Measurements from ENCODE around the gene MTUS2. TPM values are rescaled to one million over a fixed set of nuclear protein-coding genes. Genes with fewer than 3 reads are reported as not detected.

Gene MTUS2
- total RNA-seq, 1 donor from 2014 or later = not detected

GRCh38 chr13:29484796-29485195 lies 664.7 kb downstream of the MTUS2 start:
- TF ChIP-seq, protein P1, sequence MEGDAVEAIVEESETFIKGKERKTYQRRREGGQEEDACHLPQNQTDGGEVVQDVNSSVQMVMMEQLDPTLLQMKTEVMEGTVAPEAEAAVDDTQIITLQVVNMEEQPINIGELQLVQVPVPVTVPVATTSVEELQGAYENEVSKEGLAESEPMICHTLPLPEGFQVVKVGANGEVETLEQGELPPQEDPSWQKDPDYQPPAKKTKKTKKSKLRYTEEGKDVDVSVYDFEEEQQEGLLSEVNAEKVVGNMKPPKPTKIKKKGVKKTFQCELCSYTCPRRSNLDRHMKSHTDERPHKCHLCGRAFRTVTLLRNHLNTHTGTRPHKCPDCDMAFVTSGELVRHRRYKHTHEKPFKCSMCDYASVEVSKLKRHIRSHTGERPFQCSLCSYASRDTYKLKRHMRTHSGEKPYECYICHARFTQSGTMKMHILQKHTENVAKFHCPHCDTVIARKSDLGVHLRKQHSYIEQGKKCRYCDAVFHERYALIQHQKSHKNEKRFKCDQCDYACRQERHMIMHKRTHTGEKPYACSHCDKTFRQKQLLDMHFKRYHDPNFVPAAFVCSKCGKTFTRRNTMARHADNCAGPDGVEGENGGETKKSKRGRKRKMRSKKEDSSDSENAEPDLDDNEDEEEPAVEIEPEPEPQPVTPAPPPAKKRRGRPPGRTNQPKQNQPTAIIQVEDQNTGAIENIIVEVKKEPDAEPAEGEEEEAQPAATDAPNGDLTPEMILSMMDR (IDR thresholded peaks at IDR 0.05; ENCODE audit: insufficient read depth, low read length, severe bottlenecking) = no peak
- Histone ChIP-seq H3K27me3 (ENCODE audit: control insufficient read depth, insufficient read depth, low read length) (peaks cover 5% of the 10 kb centered on the region), H3K4me3 (ENCODE audit: low read depth, low read length) (no peak overlapping the region), H3K36me3 (ENCODE audit: control insufficient read depth, insufficient read depth, low read length) (no peaks in the 10 kb centered on the region)
- DNase-seq (ENCODE audit: low read depth) (no peak), FAIRE-seq (no peak)

DNA sequence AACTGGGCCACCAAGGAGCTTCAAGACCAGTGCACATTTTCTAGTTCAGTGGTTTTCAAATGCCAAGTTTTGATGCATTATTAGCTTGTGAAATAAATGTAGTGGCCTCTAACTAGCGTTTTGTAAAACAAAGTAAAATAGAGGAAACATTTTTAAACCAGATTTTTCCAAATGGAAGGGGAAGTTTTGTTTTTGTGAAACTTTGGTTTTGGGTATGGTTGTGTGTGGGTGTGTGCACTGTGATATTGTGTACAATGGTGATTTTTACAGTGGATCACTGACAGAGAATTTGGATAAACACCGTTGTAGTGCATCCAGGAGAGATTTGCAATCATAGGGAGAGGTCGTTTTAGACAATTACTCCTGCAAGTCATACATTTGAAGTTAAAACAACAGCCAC lies 666.4 kb downstream of the MTUS2 start:
- DNase-seq (ENCODE audit: low read depth) = no peak
- TF ChIP-seq, protein P1 (IDR thresholded peaks at IDR 0.05; ENCODE audit: insufficient read depth, low read length, severe bottlenecking) = no peak
- Histone ChIP-seq H3K4me3 (ENCODE audit: low read depth, low read length) (no peak overlapping the region), H3K36me3 (ENCODE audit: control insufficient read depth, insufficient read depth, low read length) (no peaks in the 10 kb centered on the region), H3K27me3 (ENCODE audit: control insufficient read depth, insufficient read depth, low read length) (peaks cover 3% of the 10 kb centered on the region)
- no peak for FAIRE-seq

DNA sequence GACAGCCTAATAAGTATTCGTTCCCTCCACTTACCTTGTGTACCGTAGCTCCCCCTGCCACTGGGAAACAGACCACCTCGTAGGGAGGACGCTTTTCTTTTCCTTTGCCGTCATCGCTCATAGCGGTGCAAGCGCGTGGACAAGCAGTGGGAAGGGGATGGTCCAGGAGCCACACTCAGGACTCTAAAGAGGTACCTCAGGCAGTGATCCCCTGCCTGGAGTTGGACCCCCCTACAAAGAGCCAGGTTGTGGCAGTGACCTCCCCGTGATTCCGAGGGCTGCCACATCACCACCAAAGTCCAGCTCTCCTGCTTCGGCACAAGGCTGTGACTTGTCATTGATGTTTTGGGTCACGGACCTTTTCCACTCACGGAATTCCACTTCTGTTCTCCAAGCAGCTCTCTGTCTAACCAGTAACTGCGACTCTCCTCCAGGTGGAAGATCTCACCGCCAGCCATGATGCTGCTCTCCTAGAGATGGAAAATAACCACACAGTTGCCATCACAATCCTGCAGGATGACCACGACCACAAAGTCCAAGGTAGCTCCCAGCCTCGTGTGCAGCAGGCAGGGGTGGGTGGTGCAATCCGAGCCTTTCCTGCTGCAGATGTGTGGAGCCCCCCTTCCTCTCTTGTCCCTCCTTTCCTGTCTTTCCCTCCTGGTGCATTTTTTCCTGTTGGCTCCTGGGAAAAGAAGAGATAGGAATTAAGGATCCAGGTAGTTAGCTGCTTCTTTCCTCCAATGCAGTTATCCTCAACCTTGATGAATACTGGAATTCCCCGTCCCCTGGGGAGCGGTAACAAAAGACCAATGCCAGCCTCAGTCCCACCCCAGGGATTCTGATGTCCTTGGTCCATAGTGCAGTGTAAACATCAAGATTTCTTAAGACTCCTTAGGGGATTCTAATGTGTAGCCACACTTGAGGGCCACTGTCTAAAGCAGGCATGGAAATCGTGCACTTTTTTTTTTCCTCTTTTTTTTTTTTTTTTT lies 667.6 kb downstream of the MTUS2 start:
- FAIRE-seq = no peak
- Histone ChIP-seq H3K27me3 (ENCODE audit: control insufficient read depth, insufficient read depth, low read length) (peaks cover 3% of the 10 kb centered on the region), H3K36me3 (ENCODE audit: control insufficient read depth, insufficient read depth, low read length) (no peaks in the 10 kb centered on the region), H3K4me3 (ENCODE audit: low read depth, low read length) (no peak overlapping the region)
- no peak for DNase-seq (ENCODE audit: low read depth)
- TF ChIP-seq, protein P1 (IDR thresholded peaks at IDR 0.05; ENCODE audit: insufficient read depth, low read length, severe bottlenecking) = no peak

DNA sequence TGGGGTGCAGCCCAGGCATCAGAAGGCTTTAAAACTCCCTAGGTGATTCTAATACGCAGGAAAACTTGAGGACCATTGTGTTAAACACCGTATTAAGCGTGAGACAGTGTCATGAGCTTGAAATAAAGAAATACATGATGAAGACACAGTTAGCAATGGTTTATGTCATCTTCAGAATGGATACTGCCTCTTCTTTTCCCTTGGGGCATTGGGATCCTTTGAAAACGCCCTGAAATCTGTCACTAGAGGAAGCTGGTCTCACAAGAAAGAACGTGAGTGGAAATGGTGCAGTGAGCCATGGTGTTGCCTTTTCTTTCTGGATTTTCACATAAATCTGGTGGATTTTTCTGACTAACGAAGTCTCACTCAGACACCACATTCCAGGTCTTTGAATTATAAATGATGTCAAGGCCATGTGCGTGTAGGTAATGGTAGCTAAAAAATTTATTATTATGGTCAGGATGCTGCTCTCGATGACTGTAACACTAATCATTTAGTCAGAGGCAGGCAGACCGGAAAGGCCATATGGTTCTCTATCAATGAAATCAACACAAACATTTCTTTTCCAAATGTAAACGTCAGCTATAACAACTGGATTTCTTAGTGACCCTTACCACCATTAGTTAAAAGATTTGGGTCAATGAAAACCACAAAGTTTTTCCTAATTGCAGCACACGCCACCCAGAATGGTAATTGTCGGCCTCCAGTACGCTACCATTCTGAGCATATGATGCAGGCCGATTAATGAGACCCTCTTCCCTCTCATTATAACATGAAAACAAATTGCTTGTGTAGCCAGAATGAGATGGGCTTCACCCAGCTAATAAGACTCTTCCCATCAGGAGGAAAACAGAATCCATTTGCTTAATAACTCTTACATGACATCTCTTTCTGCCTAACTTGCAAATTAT lies 669.8 kb downstream of the MTUS2 start:
- TF ChIP-seq, protein P1 (IDR thresholded peaks at IDR 0.05; ENCODE audit: insufficient read depth, low read length, severe bottlenecking) = no peak
- Histone ChIP-seq H3K4me3 (ENCODE audit: low read depth, low read length) (no peak overlapping the region), H3K27me3 (ENCODE audit: control insufficient read depth, insufficient read depth, low read length) (no peaks in the 10 kb centered on the region), H3K36me3 (ENCODE audit: control insufficient read depth, insufficient read depth, low read length) (no peaks in the 10 kb centered on the region)
- DNase-seq (ENCODE audit: low read depth) (no peak), FAIRE-seq (no peak)

- Histone ChIP-seq H3K36me3 (ENCODE audit: control insufficient read depth, insufficient read depth, low read length) (no peaks in the 10 kb centered on the region), H3K4me3 (ENCODE audit: low read depth, low read length) (no peak overlapping the region), H3K27me3 (ENCODE audit: control insufficient read depth, insufficient read depth, low read length) (no peaks in the 10 kb centered on the region)
- FAIRE-seq (no peak), DNase-seq (ENCODE audit: low read depth) (no peak)
- TF ChIP-seq, protein P1 (IDR thresholded peaks at IDR 0.05; ENCODE audit: insufficient read depth, low read length, severe bottlenecking) = no peak
Observed at GRCh38 chr13:29490561-29490885, 670.4 kb downstream of the MTUS2 start.

Data from bronchial epithelial cell (primary cell).